GM18951 (cell line): Measurements from ENCODE around the gene DIS3L2.

ENCODE experiments used
- POLR2A ChIP-seq: IDR thresholded peaks from 4 replicates; pipeline ENCODE4 v1.6.1; 2011; ENCODE audit warnings: mild to moderate bottlenecking; ENCODE audit not compliant: insufficient read length, insufficient read depth; ENCODE audit errors: extremely low read depth
- in situ Hi-C: fragments of 300-500 bp; cut with MboI; formaldehyde crosslinking; loops from one replicate; pipeline ENCODE4 v1.12.0; 2022; ENCODE audit warnings: low sequenced_read_pairs, mixed read lengths, inconsistent platforms; ENCODE audit not compliant: unreplicated experiment

Gene DIS3L2

DNA sequence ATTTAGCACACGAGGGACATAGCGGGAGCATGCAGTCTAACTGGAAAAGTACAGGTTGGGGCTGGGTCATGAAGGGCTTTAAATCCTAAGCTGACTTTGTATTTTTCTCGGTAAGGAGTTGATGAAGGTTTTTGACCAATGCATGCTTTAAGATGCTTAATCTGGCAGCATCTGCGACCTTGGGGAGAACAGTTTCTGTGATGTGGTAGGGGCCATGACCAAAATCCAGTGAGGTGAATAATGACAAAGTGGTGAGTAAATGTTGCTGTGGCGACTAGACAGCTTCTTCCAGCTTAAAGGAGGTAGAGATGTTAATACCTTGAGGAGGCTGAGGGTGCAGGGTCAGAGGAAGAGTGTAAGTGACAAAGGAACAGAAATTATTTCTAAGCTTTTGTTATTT, 242.4 kb downstream of the DIS3L2 start:
- TF ChIP-seq POLR2A, result no peak
- in situ Hi-C loops, result no loop called here

DNA sequence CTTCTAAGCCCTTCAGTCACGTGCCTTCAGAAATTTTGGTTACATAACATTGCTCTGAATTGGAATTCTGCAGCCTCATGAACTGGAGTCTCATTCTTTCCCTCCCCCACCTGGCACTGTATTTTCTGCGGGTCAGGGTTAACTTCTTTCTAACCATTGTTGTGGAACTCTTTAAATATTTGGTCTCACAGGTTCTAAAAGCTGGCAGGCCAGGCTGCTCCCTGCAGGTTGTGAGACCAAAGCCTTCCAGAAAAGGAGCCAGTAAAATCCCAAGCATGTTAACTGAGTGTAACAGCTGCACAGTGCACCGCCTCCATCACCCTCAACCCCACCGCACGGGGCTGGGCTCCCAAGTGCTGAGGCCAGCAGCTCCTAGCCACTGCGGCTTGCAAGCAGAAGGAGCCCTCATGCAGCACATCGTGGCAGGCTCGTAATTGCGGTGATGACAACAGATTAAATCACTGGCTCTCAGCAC, 243.0 kb downstream of the DIS3L2 start:
- in situ Hi-C loops, result no loop called here
- TF ChIP-seq POLR2A, result no peak

GRCh38 chr2:232207174-232207573, 245.7 kb downstream of the DIS3L2 start:
- in situ Hi-C loops, result no loop called here
- TF ChIP-seq POLR2A, result no peak

- TF ChIP-seq POLR2A, result no peak
- in situ Hi-C loops, result no loop called here
Measured at GRCh38 chr2:232210306-232210705, 248.8 kb downstream of the DIS3L2 start.

DNA sequence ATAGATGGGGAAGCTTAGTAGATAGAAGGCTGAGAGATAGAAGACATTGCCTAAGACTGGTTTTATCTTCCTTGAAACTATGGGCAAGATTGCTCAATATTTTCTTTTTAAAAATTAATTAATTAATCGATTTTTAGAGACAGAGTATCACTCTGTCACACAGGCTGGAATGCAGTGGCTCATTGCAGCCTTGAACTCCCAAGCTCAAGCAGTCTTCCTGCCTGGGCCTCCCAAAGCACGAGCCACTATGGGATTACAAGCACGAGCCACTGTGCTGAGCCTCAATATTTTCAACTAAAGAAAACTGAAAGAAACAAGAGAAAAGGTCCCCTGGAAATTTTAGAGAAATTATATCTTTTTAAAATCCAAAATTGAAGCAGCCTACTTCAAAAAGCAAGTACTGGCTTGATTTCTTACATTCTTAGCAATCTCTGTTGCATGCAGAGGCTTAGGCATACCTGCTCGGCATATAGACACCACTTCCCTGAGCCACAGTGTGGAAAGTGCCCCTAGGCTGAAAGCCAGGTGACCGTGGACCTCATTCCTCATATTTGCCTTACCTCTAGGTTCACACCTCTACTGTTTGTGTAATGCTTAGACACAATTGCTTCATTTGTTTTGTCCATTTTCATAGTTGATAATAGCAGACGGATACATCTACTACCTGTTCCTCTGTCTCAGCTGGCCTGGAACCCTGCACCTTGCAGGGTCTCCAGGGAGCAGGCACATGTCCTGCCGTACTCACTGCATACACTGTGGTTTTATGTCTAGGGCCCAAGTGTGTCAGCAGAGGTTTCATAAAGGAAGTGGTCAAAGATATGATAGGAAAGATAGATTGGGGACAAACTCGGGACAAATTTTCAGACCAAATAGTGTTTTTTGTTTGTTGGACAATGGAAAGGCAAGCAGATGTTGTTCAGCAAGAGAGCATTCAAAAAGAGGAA, 250.5 kb downstream of the DIS3L2 start:
- in situ Hi-C loops, result no loop called here
- TF ChIP-seq POLR2A, result no peak

GRCh38 chr2:232213176-232213575, 251.7 kb downstream of the DIS3L2 start:
- in situ Hi-C loops, result no loop called here

DNA sequence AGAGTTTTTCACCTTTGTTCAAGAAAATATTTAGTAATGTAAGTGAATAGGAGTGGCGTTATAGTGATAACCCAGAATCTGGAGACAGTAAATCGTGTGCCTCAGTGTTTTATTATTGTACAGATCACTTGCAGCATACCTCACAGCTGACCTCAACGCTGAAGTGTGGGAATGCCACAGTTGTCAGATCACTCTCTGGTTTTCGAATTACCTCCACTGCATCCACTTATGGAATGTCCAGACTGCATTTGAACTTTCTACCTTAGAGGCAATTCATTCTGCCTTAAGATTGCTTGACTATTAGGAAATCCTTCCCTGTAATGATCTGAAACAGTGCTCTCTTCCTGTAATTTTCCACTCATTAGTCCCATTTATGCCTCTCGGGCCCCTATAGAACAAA, 252.5 kb downstream of the DIS3L2 start:
- in situ Hi-C loops, result no loop called here
- TF ChIP-seq POLR2A, result no peak

More at GRCh38 chr2:232213176-232213575, 251.7 kb downstream of the DIS3L2 start:
- TF ChIP-seq POLR2A, result no peak

DNA sequence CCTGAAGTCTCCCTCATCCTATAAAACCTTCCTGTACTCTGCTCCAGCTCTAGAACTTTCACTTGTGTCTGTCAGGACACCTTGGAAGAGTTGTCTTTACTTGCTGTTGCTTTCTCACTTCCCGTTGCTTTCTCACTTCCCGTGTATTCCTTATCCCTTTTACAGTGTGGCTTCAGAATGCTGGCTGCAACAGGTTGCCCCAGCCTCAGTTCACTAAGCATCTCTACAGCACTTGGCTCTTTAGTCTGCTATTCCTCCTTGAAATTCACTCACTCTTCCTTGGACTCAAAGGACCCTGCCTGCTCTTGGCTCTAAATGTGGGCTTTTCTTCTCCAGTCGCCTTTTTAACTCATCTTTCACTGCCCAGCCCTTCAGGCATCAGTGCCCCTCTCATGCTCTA, 254.5 kb downstream of the DIS3L2 start:
- in situ Hi-C loops, result no loop called here
- no peak for TF ChIP-seq POLR2A

DNA sequence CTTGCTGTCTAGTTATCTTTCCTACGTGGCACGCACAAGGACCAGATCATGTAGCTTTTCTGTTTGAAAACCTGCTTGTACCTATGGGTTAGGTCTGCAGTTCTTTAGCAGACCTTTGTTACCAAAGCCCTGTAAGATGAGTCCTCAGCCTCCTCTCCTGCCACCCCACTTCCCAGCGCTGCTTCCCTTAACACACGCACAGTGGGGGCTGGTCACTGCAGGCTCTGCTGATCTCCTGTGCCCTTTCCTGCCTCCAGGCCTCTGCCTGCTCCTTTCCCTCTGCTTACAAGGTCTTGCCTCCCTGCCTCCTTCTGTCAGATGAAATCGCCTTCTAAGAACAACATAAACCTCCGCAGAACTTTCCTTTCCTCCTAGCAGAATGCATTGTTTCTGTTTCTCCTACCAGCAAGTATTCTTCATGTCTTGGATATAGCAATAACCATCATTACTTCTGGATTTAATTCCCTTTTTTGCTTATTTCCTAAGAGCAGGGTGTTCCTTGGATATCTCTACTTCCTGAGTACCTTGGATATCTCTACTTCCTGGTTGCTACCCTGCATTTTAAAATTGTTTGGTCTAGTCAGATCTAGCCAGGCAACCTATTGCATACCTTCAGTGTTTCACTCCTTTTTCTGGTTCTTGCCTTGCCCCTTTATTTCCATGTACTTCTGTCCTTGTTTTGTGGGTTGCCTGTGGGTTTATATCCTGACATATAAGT, 257.4 kb downstream of the DIS3L2 start:
- in situ Hi-C loops, result no loop called here
- no peak for TF ChIP-seq POLR2A

- in situ Hi-C loops, result no loop called here
- no peak for TF ChIP-seq POLR2A
Measured at GRCh38 chr2:232219496-232219870, 258.0 kb downstream of the DIS3L2 start.

DNA sequence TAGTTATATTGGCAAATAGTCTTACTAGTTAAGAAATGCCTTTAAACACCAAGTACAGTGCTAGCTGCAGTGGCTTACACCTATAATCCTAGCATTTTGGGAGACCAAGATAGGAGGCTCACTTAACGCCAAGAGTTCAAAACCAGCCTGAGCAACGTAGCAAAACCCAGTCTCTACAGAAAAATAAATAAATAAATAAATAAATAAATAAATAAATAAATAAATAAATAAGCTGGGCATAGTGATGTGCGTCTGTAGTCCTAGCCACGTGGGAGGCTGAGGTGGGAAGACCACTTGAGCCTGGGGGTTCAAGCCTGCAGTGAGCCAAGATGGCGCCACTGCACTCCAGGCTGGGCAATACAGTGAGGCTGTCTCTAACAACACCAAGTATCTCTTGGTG, 258.4 kb downstream of the DIS3L2 start:
- in situ Hi-C loops, result no loop called here
- no peak for TF ChIP-seq POLR2A

GRCh38 chr2:232225429-232225828, 263.9 kb downstream of the DIS3L2 start:
- in situ Hi-C loops, result no loop called here
- TF ChIP-seq POLR2A, result no peak

DNA sequence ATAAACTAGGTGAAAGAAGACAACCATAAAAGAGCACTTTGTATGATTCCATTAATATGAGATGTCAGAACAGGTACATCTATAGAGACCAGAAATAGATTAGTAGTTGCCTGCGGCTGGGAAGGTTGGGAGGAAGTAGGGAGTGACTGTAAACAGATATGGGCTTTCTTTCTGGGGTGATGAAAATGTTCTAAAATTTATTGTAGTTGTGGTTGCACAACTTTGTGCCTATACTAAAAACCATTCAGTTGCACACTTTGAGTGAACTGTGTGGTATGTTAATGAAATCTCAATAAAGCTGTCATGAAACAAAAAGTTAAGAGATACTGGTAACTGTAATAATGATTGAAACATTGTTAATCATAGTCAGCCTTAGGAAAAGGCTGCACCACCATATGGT, 264.4 kb downstream of the DIS3L2 start:
- in situ Hi-C loops, result no loop called here
- no peak for TF ChIP-seq POLR2A

DNA sequence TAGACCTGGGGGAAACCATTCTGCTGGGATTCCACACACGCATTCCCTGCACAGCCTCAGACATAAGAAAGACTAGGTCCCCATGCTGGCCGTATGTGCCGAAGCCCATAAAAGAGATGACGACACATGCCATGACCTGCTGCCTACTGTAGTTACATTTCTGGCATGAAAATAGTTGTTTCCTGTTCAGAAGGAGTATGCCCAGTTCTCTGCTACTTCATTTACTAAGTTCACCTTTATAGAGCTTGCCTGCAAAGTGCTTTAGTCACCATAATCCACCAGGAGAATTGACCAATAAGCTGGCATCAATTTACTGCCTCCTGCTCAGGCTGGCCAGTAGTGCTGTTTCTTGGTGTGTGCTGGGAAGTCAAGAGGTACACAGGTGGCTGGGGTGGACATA, 266.8 kb downstream of the DIS3L2 start:
- in situ Hi-C loops, result no loop called here
- TF ChIP-seq POLR2A, result no peak
